Muscle layer of colon (tissue), 2 donors: ENCODE data around the gene SPOCK3.
"Not testable (repeated sequence)": the region's sequence is repeated elsewhere in the genome, so short reads cannot be mapped to it uniquely, and the experiment has no call there.

Source experiments
- H3K27ac ChIP-seq: one replicate; pipeline ENCODE4 v1.7.0; 2013; ENCODE audit warnings: low read depth, mild to moderate bottlenecking, low read length, moderate library complexity
- H3K27me3 ChIP-seq, 2 donors: one replicate each; pipeline ENCODE4 v1.7.0; 2013; ENCODE audit warnings: low read length in 2 of 2, mild to moderate bottlenecking in 2 of 2; ENCODE audit not compliant: insufficient read depth in 2 of 2, control insufficient read depth in 1 of 2
- H3K36me3 ChIP-seq: one replicate; pipeline ENCODE4 v1.7.0; 2013; ENCODE audit warnings: mild to moderate bottlenecking, low read length; ENCODE audit not compliant: insufficient read depth
- H3K4me1 ChIP-seq: one replicate; pipeline ENCODE4 v1.7.0; 2013; ENCODE audit warnings: mild to moderate bottlenecking, low read length; ENCODE audit not compliant: insufficient read depth
- H3K4me3 ChIP-seq, 2 donors: one replicate each; pipeline ENCODE4 v1.7.0; 2013; ENCODE audit warnings: low read length in 2 of 2, low read depth in 1 of 2, mild to moderate bottlenecking in 1 of 2, moderate library complexity in 1 of 2
- H3K9ac ChIP-seq: one replicate; pipeline ENCODE4 v1.7.0; 2013; ENCODE audit warnings: low read length
- H3K9me3 ChIP-seq: one replicate; pipeline ENCODE4 v1.7.0; 2013; ENCODE audit warnings: mild to moderate bottlenecking, low read length
- donor health status: abdominal sarcoma.
- donor health status: Adenocarcinoma of cecum.

Gene SPOCK3

DNA sequence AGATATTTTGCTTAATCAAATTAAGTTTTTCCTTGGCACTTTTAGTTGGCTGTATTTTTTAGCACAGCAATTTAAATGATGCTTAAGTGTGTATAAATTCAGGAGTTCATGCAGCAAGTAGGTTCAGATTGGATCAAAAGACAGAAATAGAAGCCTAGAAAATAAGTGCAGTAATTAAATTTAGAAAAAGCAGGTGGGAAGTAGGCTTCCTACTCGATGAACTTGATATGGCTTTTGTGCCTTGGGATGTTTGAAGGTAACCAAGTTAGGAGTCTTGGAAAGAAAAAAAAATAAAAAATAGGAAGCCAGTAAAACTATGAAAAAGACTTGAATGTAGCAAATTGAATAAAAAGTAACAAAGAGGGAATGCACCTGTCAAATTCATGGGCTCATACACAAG lies 372.3 kb downstream of the SPOCK3 start:
- H3K27me3 ChIP-seq: no peaks in the 10 kb centered on the region

DNA sequence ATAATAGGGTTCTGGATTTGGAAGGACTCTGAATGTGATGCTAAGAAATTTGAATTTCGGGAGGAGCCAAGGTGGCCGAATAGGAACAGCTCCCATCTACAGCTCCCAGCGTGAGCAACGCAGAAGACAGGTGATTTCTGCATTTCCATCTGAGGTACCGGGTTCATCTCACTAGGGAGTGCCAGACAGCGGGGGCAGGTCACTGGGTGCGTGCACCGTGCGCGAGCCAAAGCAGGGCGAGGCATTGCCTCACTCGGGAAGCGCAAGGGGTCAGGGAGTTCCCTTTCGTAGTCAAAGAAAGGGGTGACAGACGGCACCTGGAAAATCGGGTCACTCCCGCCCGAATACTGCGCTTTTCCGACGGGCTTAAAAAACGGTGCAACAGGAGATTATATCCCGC lies 383.9 kb downstream of the SPOCK3 start:
- H3K36me3 ChIP-seq, H3K9ac ChIP-seq, H3K9me3 ChIP-seq: not testable (repeated sequence)

More for the DNA sequence above, 372.3 kb downstream of the SPOCK3 start:
- Histone ChIP-seq H3K36me3 (no peaks in the 10 kb centered on the region), H3K9ac (no peak overlapping the region), H3K9me3 (no peaks in the 10 kb centered on the region), H3K27ac (no peak overlapping the region), H3K4me1 (no peaks in the 10 kb centered on the region), H3K4me3 (no peak overlapping the region)

DNA sequence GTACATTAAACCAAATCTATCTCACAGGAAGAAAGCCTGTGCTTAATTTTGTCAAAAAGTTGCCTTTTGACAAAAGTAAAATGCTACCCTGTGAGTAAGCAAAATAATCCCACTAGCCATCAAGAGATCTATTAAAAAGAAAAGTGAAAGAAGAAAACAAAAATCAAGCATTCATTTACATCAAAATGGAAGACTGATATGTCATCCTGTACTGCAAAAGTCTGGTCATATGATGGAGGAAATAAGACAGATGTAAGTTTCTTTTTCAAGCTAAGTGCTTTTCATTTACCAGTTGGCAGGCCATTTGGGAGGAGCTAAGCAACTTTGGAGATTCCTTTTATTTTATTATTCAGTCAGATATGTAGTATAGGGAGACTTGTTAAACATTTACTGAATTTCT lies 387.4 kb downstream of the SPOCK3 start:
- Histone ChIP-seq H3K27me3 (no peaks in the 10 kb centered on the region), H3K36me3 (no peaks in the 10 kb centered on the region), H3K4me3 (no peak overlapping the region), H3K9ac (no peak overlapping the region), H3K4me1 (no peaks in the 10 kb centered on the region), H3K27ac (no peak overlapping the region), H3K9me3 (no peaks in the 10 kb centered on the region)

More for the DNA sequence above, 383.9 kb downstream of the SPOCK3 start:
- not testable (repeated sequence) for H3K27me3 ChIP-seq, H3K4me1 ChIP-seq, H3K4me3 ChIP-seq, H3K27ac ChIP-seq

DNA sequence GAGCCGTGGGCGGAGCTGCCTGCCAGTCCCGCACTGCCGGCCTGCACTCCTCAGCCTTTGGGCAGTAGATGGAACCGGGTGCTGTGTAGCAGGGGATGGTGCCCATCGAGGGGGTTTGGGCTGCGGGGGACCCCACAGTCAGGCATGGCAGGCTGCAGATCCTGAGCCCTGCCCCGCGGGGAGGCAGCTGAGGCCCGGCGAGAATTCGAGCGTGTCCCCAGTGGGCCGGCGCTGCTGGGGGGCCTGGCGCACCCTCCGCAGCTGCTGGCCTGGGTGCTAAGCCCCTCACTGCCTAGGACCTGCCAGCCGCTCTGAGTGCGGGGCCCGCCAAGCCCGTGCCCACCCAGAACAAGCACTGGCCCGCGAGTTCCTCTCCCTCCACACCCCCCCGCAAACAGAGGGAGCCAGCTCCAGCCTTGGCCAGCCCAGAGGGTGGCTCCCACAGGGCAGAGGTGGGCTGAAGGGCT lies 391.5 kb downstream of the SPOCK3 start:
- H3K4me1 ChIP-seq: no peaks in the 10 kb centered on the region
- no peak overlapping the region for H3K27ac ChIP-seq
- H3K36me3 ChIP-seq: no peaks in the 10 kb centered on the region
- no peak overlapping the region for H3K4me3 ChIP-seq
- no peaks in the 10 kb centered on the region for H3K27me3 ChIP-seq
- no peaks in the 10 kb centered on the region for H3K9me3 ChIP-seq
- no peak overlapping the region for H3K9ac ChIP-seq

DNA sequence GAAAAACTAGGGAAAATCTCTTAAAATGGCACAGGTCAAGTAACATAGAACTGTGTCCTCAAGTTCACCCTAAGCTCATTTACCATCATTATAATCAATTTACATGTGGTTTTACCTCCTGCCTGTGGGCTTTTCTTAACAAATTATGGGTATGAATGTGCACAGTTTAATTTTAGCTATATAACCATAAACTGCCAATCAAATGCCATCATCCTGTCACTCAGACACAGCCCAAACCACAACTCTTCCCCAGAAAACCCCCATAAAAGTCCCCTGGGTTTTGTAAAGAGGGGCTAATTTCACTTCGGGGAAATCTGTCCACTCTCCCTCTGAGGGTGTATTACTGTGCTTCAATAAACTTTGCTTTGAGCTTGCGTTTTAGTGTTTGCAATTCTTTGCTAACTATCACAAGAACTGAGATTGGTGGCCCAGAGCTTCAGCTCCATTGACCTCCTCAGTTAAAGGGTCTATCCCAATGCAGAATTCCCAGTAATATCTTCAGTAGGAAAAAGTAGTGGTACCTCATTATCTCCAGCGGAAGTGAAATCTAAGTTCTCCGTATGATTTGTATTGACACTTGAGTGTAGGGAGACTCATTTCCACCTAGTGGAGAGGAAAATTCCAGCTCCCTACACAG lies 394.6 kb downstream of the SPOCK3 start:
- H3K9me3 ChIP-seq: no peaks in the 10 kb centered on the region
- no peak overlapping the region for H3K9ac ChIP-seq
- no peaks in the 10 kb centered on the region for H3K27me3 ChIP-seq
- H3K4me1 ChIP-seq: no peaks in the 10 kb centered on the region
- H3K27ac ChIP-seq: no peak overlapping the region
- no peak overlapping the region for H3K4me3 ChIP-seq
- H3K36me3 ChIP-seq: no peaks in the 10 kb centered on the region

DNA sequence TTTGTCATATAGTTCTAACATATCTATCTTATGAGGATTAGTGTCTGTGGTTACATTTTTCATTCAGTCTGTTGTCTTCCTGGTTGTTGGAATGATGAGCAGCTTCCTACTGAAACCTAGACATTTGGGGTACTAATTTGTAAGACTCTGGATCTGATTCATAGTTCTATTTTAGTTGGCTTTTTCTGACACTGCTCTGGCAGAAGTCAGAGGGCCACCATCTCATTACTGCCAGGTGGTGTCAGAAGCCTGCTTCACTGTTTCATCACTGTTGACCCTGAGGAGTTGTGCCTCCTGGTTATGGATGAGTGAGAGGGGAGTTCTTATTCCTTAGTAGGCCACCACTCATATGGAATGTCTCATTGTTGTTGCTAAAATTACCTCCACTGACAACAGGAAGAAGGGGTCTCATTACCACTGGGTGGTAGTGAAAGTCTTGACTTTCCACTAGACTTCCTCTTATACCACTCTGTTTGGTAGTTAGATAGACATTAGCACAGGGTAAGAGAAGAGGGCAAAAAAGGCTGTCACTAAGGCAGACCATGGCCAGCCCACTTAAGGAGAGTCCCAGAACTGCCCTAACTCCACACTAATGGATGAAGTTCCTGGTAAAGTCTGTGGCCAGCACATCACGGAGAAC lies 395.2 kb downstream of the SPOCK3 start:
- H3K9me3 ChIP-seq: no peaks in the 10 kb centered on the region
- no peaks in the 10 kb centered on the region for H3K4me1 ChIP-seq
- H3K9ac ChIP-seq: no peak overlapping the region
- no peaks in the 10 kb centered on the region for H3K36me3 ChIP-seq
- H3K4me3 ChIP-seq: no peak overlapping the region
- no peaks in the 10 kb centered on the region for H3K27me3 ChIP-seq
- H3K27ac ChIP-seq: no peak overlapping the region

DNA sequence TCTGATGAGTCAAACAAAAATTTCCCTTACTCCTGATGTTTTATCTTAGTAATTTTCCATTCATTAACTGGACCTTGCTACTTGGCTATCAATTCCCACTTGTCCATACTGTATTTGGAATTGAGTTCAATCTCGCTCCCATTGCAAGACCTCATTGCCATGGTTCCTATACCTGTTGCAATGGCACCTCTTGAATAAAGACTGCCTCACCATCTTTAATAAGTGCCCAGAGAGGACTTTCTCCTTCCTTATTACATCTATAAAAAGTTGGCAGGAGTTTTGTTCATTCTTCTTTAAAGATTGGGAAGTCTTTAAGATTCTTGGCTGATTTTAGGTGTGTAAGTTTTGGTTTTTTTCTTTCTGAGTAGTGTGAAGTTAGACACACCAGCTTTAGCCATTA lies 397.4 kb downstream of the SPOCK3 start:
- no peak overlapping the region for H3K4me3 ChIP-seq
- H3K9ac ChIP-seq: no peak overlapping the region
- no peaks in the 10 kb centered on the region for H3K36me3 ChIP-seq
- H3K27ac ChIP-seq: no peak overlapping the region
- H3K4me1 ChIP-seq: no peaks in the 10 kb centered on the region
- H3K27me3 ChIP-seq: no peaks in the 10 kb centered on the region
- no peaks in the 10 kb centered on the region for H3K9me3 ChIP-seq

DNA sequence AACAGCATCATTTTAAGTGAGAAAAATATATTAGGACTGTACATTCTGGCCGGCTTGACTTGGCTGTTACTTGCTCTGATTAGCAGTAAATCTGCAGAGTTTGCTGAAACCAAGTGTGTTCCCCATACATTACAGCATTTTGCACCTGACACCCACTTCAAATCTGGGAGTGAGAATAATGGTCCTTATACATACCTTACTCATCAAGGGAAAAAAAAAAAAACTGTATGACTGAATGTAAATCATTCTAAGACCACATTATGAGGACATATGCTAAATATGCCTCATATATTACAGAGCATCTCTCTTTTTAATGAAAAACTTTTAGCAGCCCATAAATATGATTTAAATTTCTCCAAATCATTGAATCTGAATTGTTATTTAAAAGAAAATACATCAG lies 406.7 kb downstream of the SPOCK3 start:
- H3K27ac ChIP-seq: no peak overlapping the region
- H3K9me3 ChIP-seq: no peaks in the 10 kb centered on the region
- H3K4me1 ChIP-seq: no peaks in the 10 kb centered on the region
- no peaks in the 10 kb centered on the region for H3K36me3 ChIP-seq
- H3K27me3 ChIP-seq: no peaks in the 10 kb centered on the region
- H3K9ac ChIP-seq: no peak overlapping the region
- no peak overlapping the region for H3K4me3 ChIP-seq

DNA sequence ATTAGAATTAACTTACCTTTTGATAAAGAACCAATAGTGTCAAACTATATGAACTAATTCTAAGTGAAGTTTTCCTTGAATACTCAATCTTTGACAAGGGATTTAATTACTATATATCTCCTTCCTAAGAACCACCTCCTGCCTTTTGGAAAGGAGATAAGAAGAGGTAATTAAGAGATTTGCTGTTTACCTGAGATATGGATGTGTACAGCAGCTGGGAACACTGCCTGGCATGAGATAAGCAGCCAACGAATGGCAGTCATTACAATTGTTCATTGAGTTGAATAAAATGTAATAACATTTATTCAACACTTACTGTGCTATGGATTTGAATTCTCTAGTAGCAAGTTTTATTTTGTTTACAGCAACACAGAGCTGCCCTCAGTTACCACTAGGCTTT lies 407.1 kb downstream of the SPOCK3 start:
- Histone ChIP-seq H3K4me3 (no peak overlapping the region), H3K27ac (no peak overlapping the region), H3K4me1 (no peaks in the 10 kb centered on the region), H3K9ac (no peak overlapping the region), H3K27me3 (no peaks in the 10 kb centered on the region), H3K9me3 (no peaks in the 10 kb centered on the region), H3K36me3 (no peaks in the 10 kb centered on the region)

DNA sequence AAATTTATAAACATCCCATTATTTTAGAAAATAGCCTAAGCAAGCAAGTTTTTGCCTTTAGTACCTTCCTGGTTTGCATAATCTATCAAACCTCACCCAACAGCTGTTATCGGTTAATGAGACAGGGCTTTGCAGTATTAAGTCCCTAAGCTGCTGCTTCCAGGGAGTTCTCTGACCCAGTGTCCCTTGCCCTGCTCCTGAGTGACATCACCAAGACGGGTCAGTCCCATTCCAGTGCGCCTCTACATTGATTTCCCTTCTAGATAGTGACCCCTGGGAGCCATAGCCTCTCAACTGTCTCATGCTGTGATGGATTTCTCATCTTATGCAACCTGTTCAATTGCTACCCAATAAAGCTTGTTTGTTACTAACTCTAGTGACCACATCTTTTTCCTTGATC lies 410.4 kb downstream of the SPOCK3 start:
- Histone ChIP-seq H3K4me1 (no peaks in the 10 kb centered on the region), H3K36me3 (no peaks in the 10 kb centered on the region), H3K9me3 (no peaks in the 10 kb centered on the region), H3K27ac (no peak overlapping the region), H3K4me3 (no peak overlapping the region), H3K27me3 (no peaks in the 10 kb centered on the region), H3K9ac (no peak overlapping the region)

DNA sequence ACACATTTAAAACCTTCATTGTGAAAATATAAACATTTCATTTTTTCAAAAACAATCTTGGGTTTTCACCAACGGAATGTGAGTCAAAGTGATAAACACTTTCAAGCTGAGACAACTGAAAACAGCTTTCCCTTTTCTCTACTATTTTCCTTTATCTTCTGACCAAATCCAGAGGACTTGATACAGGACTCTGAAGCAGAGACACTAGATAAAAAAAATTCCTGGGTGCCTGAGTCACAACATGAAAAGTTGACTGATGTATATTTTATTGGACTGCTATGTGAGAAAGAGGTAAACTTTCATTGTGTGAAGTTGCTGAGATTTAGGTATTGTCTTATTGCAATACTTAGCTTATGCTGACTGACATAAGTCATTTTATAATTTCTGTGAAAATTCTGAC lies 411.2 kb downstream of the SPOCK3 start:
- no peak overlapping the region for H3K9ac ChIP-seq
- H3K36me3 ChIP-seq: no peaks in the 10 kb centered on the region
- no peak overlapping the region for H3K4me3 ChIP-seq
- no peak overlapping the region for H3K27ac ChIP-seq
- no peaks in the 10 kb centered on the region for H3K27me3 ChIP-seq
- no peaks in the 10 kb centered on the region for H3K4me1 ChIP-seq
- H3K9me3 ChIP-seq: no peaks in the 10 kb centered on the region

DNA sequence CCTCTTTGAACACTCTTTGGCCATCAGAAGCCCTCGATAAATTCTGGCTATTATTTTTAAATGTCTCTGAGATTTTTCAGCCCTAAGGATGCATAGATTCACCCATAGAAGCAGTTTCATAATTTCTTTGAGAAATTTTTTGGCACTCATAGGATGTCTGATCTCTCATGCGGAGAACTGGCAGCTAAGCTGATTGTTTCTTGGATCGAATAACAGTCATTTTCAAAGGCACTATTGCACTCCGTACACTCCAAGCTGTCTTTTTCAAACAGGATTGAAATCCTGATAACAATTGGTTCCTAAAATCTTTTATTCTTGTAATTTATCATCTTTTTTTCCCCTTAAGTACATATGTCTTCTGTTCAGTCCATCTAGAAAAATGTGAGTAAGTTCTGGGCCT lies 411.9 kb downstream of the SPOCK3 start:
- Histone ChIP-seq H3K27ac (no peak overlapping the region), H3K36me3 (no peaks in the 10 kb centered on the region), H3K9ac (no peak overlapping the region), H3K4me3 (no peak overlapping the region), H3K27me3 (no peaks in the 10 kb centered on the region), H3K9me3 (no peaks in the 10 kb centered on the region), H3K4me1 (no peaks in the 10 kb centered on the region)
